AG09309 (cell line): ENCODE results near the gene TNFSF15.

ENCODE experiments used
- DNase-seq: peaks from one replicate; pipeline ENCODE4 v3.0.0-alpha.2; 2010; ENCODE audit warnings: low read depth
- H3K4me3 ChIP-seq: 2 replicates; pipeline ENCODE4 v1.5.1; 2011; ENCODE audit warnings: mild to moderate bottlenecking, low read depth, low read length, moderate library complexity; ENCODE audit not compliant: control insufficient read depth
- CTCF ChIP-seq: IDR thresholded peaks from 2 replicates; pipeline ENCODE4 v1.5.1; 2011; ENCODE audit warnings: mild to moderate bottlenecking, low read depth, low read length, inconsistent platforms; ENCODE audit not compliant: insufficient read depth, control insufficient read depth; ENCODE audit errors: missing control alignments

The TNFSF15 gene

GRCh38 chr9:114785866-114786650, 19.8 kb downstream of the TNFSF15 start:
- no peak for TF ChIP-seq CTCF
- no peak for DNase-seq
- H3K4me3 ChIP-seq = no peak overlapping the region

DNA sequence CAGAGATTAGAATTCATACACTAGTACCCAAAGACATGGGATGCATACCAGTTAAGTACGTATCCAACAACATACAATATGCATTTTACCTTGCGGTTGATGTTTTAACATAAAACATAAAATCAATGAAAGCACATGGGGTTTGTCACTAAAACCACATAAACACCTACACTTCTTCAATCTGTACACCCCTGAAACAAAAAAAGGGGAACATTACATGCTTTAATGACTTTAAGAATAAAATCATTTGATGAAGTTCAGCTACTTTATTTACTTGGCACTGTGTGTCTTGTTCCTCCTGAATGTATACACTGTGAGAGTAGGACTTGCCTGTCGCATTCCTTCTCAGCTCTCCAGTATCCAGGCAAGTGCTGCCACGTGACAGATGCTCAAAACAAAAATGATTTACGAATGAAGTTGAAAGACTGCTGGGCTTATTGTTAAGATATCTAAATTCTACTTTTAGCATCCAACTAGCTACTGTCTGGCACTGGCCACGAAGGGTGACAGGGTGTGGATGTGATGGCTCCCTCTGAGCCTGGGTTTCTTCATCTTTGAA, 21.0 kb downstream of the TNFSF15 start:
- DNase-seq = no peak
- TF ChIP-seq CTCF = no peak
- no peak overlapping the region for H3K4me3 ChIP-seq

DNA sequence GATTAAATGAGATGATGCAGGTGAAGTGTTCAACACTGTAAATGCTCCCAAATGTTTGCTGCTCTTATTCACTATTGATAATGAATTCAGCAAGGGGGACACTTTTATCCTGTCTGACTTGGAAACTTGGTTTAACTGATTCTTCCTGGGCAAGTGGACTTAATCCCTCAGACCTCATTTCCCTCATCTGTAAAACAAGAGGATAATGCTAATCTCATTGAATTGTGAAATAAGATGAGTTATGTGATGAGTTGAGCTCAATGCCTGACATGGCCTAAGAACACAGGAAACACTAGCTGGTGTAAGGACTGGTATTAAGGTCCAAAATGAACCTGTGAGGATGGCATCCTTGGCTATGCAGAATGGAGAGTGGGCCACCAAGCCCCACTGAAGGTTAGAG, 23.3 kb downstream of the TNFSF15 start:
- no peak for TF ChIP-seq CTCF
- no peak for DNase-seq
- H3K4me3 ChIP-seq = no peak overlapping the region

DNA sequence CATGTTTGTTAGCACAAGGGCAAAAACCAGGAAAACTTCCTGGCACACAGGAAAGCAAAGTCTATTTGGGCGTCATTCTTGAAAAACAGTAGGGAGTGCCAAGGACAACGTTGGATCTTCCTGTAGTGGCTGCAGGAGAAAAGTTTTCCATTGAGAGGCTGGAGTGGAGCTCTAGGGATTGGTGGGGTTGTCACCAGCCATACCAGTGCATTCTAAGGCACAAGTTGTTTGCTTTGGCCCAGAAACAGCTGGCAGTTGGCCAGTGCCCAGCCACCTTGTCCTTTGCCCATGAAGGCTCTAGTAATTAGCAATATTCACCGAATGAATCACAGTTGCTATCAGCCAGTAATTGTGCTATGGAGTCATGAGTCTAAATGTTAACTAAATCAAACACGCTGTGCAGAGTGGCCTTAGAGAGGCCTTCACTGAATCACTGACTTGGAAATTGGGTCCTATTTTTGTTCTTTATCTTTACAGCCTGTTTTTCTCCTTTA, 26.4 kb downstream of the TNFSF15 start:
- TF ChIP-seq CTCF = no peak
- no peak for DNase-seq
- no peak overlapping the region for H3K4me3 ChIP-seq

- no peak for DNase-seq
- H3K4me3 ChIP-seq = no peak overlapping the region
- TF ChIP-seq CTCF = no peak
Measured at GRCh38 chr9:114777821-114778609, 27.8 kb downstream of the TNFSF15 start.

- H3K4me3 ChIP-seq = no peak overlapping the region
- DNase-seq = no peak
- TF ChIP-seq CTCF = no peak
Measured at GRCh38 chr9:114776683-114777399, 29.0 kb downstream of the TNFSF15 start.
